Lung (tissue), 12 donors: Measurements from ENCODE around the gene PPFIA3. TPM values are rescaled to one million over a fixed set of nuclear protein-coding genes. Genes with fewer than 3 reads are reported as not detected.

Experiments used
- ATAC-seq: fragments of 200-7000 bp; cut with Tn5 transposase; one replicate; pipeline ENCODE4 v1.9.1; 2020; ENCODE audit warnings: moderate number of reproducible peaks; ENCODE audit not compliant: insufficient read depth, low FRiP score
- DNase-seq, 3 donors: peaks; one replicate each; pipeline ENCODE4 v3.0.0-alpha.2; 2013 to 2017
- H3K27ac ChIP-seq, 2 donors: one replicate each; pipeline ENCODE4 v1.5.1; 2013; ENCODE audit warnings: mild to moderate bottlenecking in 2 of 2, moderate library complexity in 2 of 2, control low read depth in 1 of 2, inconsistent platforms in 1 of 2, low read depth in 1 of 2, low read length in 1 of 2
- H3K27me3 ChIP-seq, 3 donors: one replicate each; pipeline ENCODE4 v1.5.1; 2013; ENCODE audit warnings: low read length in 2 of 3; ENCODE audit not compliant: control insufficient read depth in 3 of 3, insufficient read depth in 3 of 3
- H3K36me3 ChIP-seq, 4 donors: one replicate each; pipeline ENCODE4 v1.5.1; 2013; ENCODE audit warnings: low read length in 4 of 4, mild to moderate bottlenecking in 1 of 4, moderate library complexity in 1 of 4; ENCODE audit not compliant: control insufficient read depth in 4 of 4, insufficient read depth in 4 of 4
- H3K4me1 ChIP-seq, 5 donors: one replicate each; pipeline ENCODE4 v1.5.1; 2013; ENCODE audit warnings: low read length in 5 of 5, mild to moderate bottlenecking in 2 of 5, moderate library complexity in 1 of 5; ENCODE audit not compliant: control insufficient read depth in 5 of 5, insufficient read depth in 5 of 5
- H3K4me3 ChIP-seq: one replicate; pipeline ENCODE4 v1.5.1; 2013; ENCODE audit warnings: mild to moderate bottlenecking, control low read depth, moderate library complexity
- H3K9ac ChIP-seq, 2 donors: one replicate each; pipeline ENCODE4 v1.5.1; 2013; ENCODE audit warnings: low read length in 2 of 2, control low read depth in 1 of 2; ENCODE audit not compliant: insufficient read depth in 1 of 2
- H3K9me3 ChIP-seq, 4 donors: one replicate each; pipeline ENCODE4 v1.5.1; 2013; ENCODE audit warnings: low read length in 3 of 4, mild to moderate bottlenecking in 1 of 4, moderate library complexity in 1 of 4; ENCODE audit not compliant: control insufficient read depth in 4 of 4, insufficient read depth in 3 of 4
- WGBS, 2 donors: extraction: QIAGEN DNeasy Blood & Tissue Kit; methylation state at CpG; one replicate each; pipeline ENCODE4 v1.1.7; 2013; 5-methylcytosine and 5-hydroxymethylcytosine counted together
- polyA plus RNA-seq, 2 donors: library from polyadenylated mRNA; stranded (reverse); fragments of 200-250 nt; gene quantifications; one replicate each; pipeline ENCODE4 v1.2.1, GENCODE V29; 2013
- total RNA-seq, 2 donors: library from RNA; depleted of rRNA in 1 of 2; stranded (reverse); fragments of >200 nt in 1 of 2; gene quantifications; one replicate each; pipeline ENCODE4 v1.2.1, GENCODE V29; 2014 to 2021
- TF ChIP-seq, protein P1 (sequence below): IDR thresholded peaks from 2 replicates; pipeline ENCODE4 v1.5.1; 2012; ENCODE audit warnings: mild to moderate bottlenecking; ENCODE audit errors: control extremely low read depth, extremely low read depth
- donor health status: control.
- donor health status: control.
- donor health status: Bipolar disorder and iron deficiency.
- donor health status: healthy.
- donor health status: DM: yes; HTN: yes; CAD: no.

The PPFIA3 gene
- total and polyA plus RNA-seq, 4 donors, result 3.0 to 10.6 (median 8.6) TPM

DNA sequence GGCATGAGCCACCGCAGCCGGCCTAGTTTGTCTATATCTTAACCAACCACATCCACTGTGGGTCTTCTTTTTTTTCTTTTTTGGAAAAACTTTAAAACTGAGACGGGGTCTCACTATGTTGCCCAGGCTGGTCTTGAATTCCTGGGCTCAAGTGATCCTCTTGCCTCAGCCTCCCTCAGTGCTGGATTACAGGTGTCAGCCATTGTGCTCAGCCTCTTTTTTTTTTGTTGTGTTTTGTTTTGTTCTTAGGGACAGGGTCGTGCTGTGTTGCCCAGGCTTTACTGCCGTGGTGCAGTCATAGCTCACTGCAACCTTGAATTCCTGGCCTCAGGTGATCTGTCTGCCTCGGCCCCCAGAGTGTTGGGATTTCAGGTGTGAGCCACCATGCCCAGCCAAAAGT lies 26.7 kb upstream of the PPFIA3 start:
- ATAC-seq, result no peak
- WGBS, 2 donors, result 94% methylated on average over 6 of the region's 6 CpGs
- H3K9me3 ChIP-seq, result peaks cover 0 to 1% (median 0%) of the 10 kb centered on the region in 4 donors

DNA sequence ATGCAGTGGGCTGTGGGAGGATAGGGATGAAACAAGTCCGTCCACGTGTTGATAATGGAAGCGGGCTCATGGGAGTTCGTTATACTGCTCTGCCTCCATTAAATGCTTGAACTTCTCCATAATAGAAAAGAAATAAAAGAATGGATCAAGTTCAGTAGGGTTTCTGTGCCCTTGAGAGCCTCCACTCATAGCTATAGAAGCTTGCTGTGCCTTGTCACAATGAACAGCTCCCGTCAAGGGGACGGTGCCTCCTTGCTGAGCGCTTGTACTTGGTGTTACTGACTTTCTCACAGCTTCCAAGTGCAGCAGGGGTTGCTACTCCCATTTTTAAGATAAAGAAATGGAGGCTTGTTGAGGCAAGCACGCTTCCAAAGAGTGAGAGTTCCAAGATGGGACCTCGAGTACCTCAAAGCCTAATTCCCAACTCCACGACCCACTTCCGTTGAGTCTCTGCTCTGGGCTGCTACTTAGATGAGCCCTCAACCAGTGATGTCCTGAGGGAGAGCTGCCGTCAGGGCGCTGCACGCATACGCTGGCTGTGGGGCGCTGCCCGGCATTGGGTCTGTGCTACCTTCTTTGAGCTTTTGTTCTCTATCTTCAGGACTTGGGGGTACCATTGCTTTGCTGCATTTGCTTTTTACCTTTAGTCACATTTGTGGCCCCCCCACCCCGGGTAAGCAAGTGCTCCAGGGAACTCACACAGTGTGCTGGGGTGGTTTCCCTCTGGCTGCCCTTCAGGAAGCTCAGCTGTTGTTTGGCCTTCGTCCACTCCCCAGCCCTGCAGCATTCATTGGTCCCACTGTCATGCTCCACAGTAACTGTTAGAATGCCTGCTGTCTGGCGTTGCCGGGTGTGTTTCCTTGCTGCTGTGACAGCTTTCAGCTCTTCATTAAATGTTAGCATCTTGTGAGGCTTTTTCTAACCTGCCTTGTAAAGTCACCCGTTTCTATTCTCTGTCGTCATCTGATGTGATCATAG lies 24.6 kb upstream of the PPFIA3 start:
- TF ChIP-seq, protein P1, sequence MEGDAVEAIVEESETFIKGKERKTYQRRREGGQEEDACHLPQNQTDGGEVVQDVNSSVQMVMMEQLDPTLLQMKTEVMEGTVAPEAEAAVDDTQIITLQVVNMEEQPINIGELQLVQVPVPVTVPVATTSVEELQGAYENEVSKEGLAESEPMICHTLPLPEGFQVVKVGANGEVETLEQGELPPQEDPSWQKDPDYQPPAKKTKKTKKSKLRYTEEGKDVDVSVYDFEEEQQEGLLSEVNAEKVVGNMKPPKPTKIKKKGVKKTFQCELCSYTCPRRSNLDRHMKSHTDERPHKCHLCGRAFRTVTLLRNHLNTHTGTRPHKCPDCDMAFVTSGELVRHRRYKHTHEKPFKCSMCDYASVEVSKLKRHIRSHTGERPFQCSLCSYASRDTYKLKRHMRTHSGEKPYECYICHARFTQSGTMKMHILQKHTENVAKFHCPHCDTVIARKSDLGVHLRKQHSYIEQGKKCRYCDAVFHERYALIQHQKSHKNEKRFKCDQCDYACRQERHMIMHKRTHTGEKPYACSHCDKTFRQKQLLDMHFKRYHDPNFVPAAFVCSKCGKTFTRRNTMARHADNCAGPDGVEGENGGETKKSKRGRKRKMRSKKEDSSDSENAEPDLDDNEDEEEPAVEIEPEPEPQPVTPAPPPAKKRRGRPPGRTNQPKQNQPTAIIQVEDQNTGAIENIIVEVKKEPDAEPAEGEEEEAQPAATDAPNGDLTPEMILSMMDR, result no peak
- Histone ChIP-seq H3K4me3 (no peak overlapping the region), H3K9me3 (peaks cover 0 to 1% (median 0%) of the 10 kb centered on the region in 4 donors), H3K27me3 (no peaks in the 10 kb centered on the region), H3K4me1 (no peaks in the 10 kb centered on the region), H3K27ac (no peak overlapping the region), H3K36me3 (peaks cover 22 to 59% (median 46%) of the 10 kb centered on the region in 4 donors), H3K9ac (no peak overlapping the region)
- DNase-seq (no peak), ATAC-seq (no peak)
- 82 to 88% methylated on average over 23 of the region's 23 CpGs for WGBS, 2 donors

More for the DNA sequence above, 26.7 kb upstream of the PPFIA3 start:
- peaks cover 0 to under 1% (median 0%) of the 10 kb centered on the region in 5 donors for H3K4me1 ChIP-seq
- DNase-seq, result no peak
- H3K27me3 ChIP-seq, result no peaks in the 10 kb centered on the region
- no peak overlapping the region for H3K27ac ChIP-seq
- no peak overlapping the region for H3K4me3 ChIP-seq
- H3K9ac ChIP-seq, result no peak overlapping the region
- peaks cover 17 to 50% (median 36%) of the 10 kb centered on the region in 4 donors for H3K36me3 ChIP-seq
- TF ChIP-seq, protein P1, result no peak

DNA sequence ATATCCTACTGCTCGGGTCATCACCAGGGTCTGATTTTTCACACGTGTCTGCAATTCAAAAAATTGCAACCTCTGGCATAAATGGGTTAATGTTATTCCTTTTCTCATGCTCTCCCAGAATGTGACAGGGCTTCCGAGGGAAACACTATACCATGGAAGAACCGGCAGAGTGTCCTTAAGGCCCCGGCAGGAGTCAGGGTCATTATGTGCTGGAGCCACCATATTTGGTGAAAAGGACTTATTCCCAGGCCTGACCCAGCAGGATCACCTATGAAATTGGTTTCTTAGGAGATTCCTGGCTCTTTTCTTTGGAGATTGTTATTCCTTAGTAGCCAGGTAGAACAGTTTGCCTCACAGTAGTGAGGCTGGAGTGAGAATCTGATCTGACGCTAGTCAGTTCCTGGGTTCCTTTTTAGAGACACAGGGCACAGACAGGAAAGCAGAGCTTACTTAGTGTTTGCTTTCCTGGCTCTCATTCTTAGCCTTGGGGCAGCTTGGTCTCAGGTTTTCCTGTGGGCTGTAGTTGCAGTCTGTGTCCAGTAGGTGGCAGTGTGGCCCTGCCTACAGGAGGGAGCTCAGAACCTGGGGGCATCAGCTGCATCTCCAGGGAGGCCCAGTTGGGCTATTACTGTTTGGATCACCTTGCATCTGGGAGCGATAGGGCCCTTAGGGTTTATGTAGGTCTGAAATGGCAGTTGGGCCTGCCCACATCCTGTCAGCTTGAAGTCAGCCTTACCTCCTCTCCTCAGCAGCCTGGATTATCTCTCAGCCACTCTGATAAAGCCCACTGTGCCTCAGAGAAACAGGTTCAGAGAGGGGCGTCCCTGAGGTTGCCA lies 21.7 kb upstream of the PPFIA3 start:
- H3K4me1 ChIP-seq, result no peaks in the 10 kb centered on the region
- no peak overlapping the region for H3K27ac ChIP-seq
- TF ChIP-seq, protein P1, result peak; percentile 96
- H3K9ac ChIP-seq, result no peak overlapping the region
- DNase-seq (peak; percentile 74 to 77 (median 76)), ATAC-seq (peak; percentile 76)
- H3K9me3 ChIP-seq, result no peaks in the 10 kb centered on the region
- H3K4me3 ChIP-seq, result no peak overlapping the region
- WGBS, 2 donors, result 57 to 67% methylated on average over 8 of the region's 8 CpGs
- peaks cover 19 to 64% (median 46%) of the 10 kb centered on the region in 4 donors for H3K36me3 ChIP-seq
- no peaks in the 10 kb centered on the region for H3K27me3 ChIP-seq
